Breast epithelium (tissue), 3 donors: ENCODE results near the gene CXCL12.

Experiments used
- CTCF ChIP-seq, 3 donors: fragments of 450-650 bp; IDR thresholded peaks; one replicate each; pipeline ENCODE4 v1.5.1; 2016 to 2017; ENCODE audit warnings: antibody characterized with exemption in 3 of 3, mild to moderate bottlenecking in 3 of 3, moderate library complexity in 3 of 3
- POLR2A ChIP-seq: fragments of 450-650 bp; IDR thresholded peaks from one replicate; pipeline ENCODE4 v1.6.1; 2016; ENCODE audit warnings: antibody characterized with exemption, mild to moderate bottlenecking, moderate library complexity

DNA sequence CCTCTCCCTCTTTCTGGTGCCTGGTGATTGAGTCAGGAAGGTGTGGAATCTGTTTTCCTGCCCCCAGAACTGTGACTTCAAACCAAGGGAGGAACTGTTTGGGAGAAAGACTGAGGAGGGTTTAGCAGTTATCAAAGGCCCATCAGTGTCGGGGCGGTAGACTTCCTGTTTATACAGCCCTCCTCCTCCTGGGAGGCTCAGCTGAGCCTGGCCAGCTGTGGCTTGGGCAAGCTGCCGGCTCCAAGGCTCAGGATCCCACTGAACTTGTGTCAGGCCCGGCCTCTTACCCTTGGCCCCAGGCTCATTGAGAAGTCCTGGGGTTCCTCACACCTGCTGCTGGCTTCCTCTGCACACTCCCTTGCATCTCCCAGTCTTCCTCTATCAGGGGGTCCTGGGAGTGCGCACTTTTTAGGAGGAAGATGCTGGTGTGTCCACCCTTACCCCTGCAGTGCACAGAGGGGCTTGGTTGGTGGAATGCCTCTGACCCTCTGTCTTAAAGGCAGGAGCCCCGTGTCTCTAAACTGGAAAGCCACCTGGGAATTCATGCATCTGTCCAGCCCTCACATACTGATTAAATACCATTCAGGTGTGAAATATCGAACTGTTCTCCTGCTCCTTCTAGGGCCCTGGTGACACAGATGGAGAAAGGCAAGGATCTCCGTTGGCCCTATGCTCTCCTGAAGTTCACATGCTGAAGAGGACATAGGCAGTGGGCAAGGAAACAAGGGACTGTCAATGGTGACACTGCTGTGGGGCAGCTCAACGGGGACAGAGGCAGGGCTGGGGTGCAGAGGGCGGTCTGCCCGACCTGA, 32.4 kb downstream of the CXCL12 start:
- no peak for TF ChIP-seq CTCF (IDR thresholded peaks at IDR 0.05)
- TF ChIP-seq POLR2A, result no peak
